H9 (cell line): ENCODE measurements around the gene NAA15. TPM values are rescaled to one million over a fixed set of nuclear protein-coding genes. Genes with fewer than 3 reads are reported as not detected.

ENCODE experiments used
- DNase-seq: peaks from one replicate; pipeline ENCODE4 v3.0.0-alpha.2; 2017
- H2AFZ ChIP-seq: one replicate; pipeline ENCODE4 v1.6.1; 2013; ENCODE audit warnings: mild to moderate bottlenecking, low read length, control low read depth, moderate library complexity
- H2AK5ac ChIP-seq: 2 replicates; pipeline ENCODE4 v1.6.1; 2013; ENCODE audit warnings: low read length, control low read depth, mixed read lengths; ENCODE audit not compliant: insufficient read length
- H2BK120ac ChIP-seq: one replicate; pipeline ENCODE4 v1.6.1; 2013; ENCODE audit warnings: low read depth, mild to moderate bottlenecking, low read length, control low read depth, inconsistent platforms; ENCODE audit not compliant: poor library complexity, severe bottlenecking
- H2BK12ac ChIP-seq: 2 replicates; pipeline ENCODE4 v1.6.1; 2013; ENCODE audit warnings: low read length, control low read depth, mixed read lengths, low read depth; ENCODE audit not compliant: insufficient read length
- H2BK15ac ChIP-seq: 2 replicates; pipeline ENCODE4 v1.6.1; 2013; ENCODE audit warnings: low read depth, low read length, control low read depth
- H2BK20ac ChIP-seq: one replicate; pipeline ENCODE4 v1.6.1; 2013; ENCODE audit warnings: low read depth, mild to moderate bottlenecking, low read length, control low read depth, inconsistent platforms; ENCODE audit not compliant: poor library complexity, severe bottlenecking
- H2BK5ac ChIP-seq: 2 replicates; pipeline ENCODE4 v1.6.1; 2013; ENCODE audit warnings: low read length, control low read depth, mixed read lengths; ENCODE audit not compliant: insufficient read length
- H3K14ac ChIP-seq: 2 replicates; pipeline ENCODE4 v1.6.1; 2013; ENCODE audit warnings: low read length, control low read depth; ENCODE audit not compliant: insufficient read depth
- H3K18ac ChIP-seq: 2 replicates; pipeline ENCODE4 v1.6.1; 2013; ENCODE audit warnings: low read depth, mild to moderate bottlenecking, mixed read lengths, low read length, control low read depth; ENCODE audit not compliant: insufficient read length
- H3K23ac ChIP-seq: 2 replicates; pipeline ENCODE4 v1.6.1; 2013; ENCODE audit warnings: low read length, control low read depth, mixed read lengths, low read depth; ENCODE audit not compliant: insufficient read length
- H3K23me2 ChIP-seq: 2 replicates; pipeline ENCODE4 v1.6.1; 2013; ENCODE audit warnings: low read depth, mild to moderate bottlenecking, mixed read lengths, low read length, control low read depth; ENCODE audit not compliant: insufficient read length, poor library complexity, severe bottlenecking
- H3K27ac ChIP-seq: 2 replicates; pipeline ENCODE4 v1.5.1; 2013; ENCODE audit warnings: low read length, control low read depth, mixed read lengths, low read depth; ENCODE audit not compliant: insufficient read length
- H3K27me3 ChIP-seq: 2 replicates; pipeline ENCODE4 v1.6.1; 2013; ENCODE audit warnings: low read length, control low read depth, inconsistent platforms; ENCODE audit not compliant: insufficient read depth
- H3K4ac ChIP-seq: 2 replicates; pipeline ENCODE4 v1.6.1; 2013; ENCODE audit warnings: low read depth, mild to moderate bottlenecking, control low read depth, inconsistent platforms, low read length, moderate library complexity
- H3K4me1 ChIP-seq: 2 replicates; pipeline ENCODE4 v1.6.1; 2013; ENCODE audit warnings: low read length, control low read depth, inconsistent platforms; ENCODE audit not compliant: insufficient read depth
- H3K4me2 ChIP-seq: 2 replicates; pipeline ENCODE4 v1.6.1; 2013; ENCODE audit warnings: low read length, control low read depth, mixed read lengths; ENCODE audit not compliant: insufficient read length, insufficient read depth
- H3K56ac ChIP-seq: 2 replicates; pipeline ENCODE4 v1.6.1; 2013; ENCODE audit warnings: low read depth, mild to moderate bottlenecking, mixed read lengths, low read length, control low read depth; ENCODE audit not compliant: insufficient read length
- H3K79me1 ChIP-seq: 2 replicates; pipeline ENCODE4 v1.6.1; 2013; ENCODE audit warnings: low read depth, mild to moderate bottlenecking, moderate library complexity, low read length, control low read depth, inconsistent platforms; ENCODE audit not compliant: insufficient read depth, poor library complexity, severe bottlenecking
- H3K79me2 ChIP-seq: 2 replicates; pipeline ENCODE4 v1.6.1; 2013; ENCODE audit warnings: low read length, control low read depth, inconsistent platforms; ENCODE audit not compliant: insufficient read depth
- H3K9ac ChIP-seq: 2 replicates; pipeline ENCODE4 v1.6.1; 2013; ENCODE audit warnings: low read length, control low read depth, mixed read lengths; ENCODE audit not compliant: insufficient read length; ENCODE audit errors: extremely low read depth
- H3K9me3 ChIP-seq: one replicate; pipeline ENCODE4 v1.6.1; 2013; ENCODE audit warnings: low read depth, low read length, inconsistent platforms; ENCODE audit not compliant: control insufficient read depth
- H3T11ph ChIP-seq: one replicate; pipeline ENCODE4 v1.6.1; 2013; ENCODE audit warnings: mild to moderate bottlenecking, low read length, control low read depth, inconsistent platforms
- H4K20me1 ChIP-seq: one replicate; pipeline ENCODE4 v1.6.1; 2013; ENCODE audit not compliant: control insufficient read depth, insufficient read length, insufficient read depth
- H4K5ac ChIP-seq: 2 replicates; pipeline ENCODE4 v1.6.1; 2013; ENCODE audit warnings: low read depth, mild to moderate bottlenecking, mixed read lengths, low read length, control low read depth; ENCODE audit not compliant: insufficient read length
- H4K8ac ChIP-seq: replicated peaks from 2 replicates; pipeline ENCODE4 v1.6.1; 2013; ENCODE audit warnings: low read length, control low read depth, mixed read lengths, low read depth; ENCODE audit not compliant: insufficient read length
- H4K91ac ChIP-seq: 2 replicates; pipeline ENCODE4 v1.6.1; 2013; ENCODE audit warnings: low read depth, mild to moderate bottlenecking, moderate library complexity, mixed read lengths, low read length, control low read depth; ENCODE audit not compliant: insufficient read length
- H3K27ac Mint-ChIP-seq, 3 experiments: 2 replicates in 2 of 3; 3 replicates in 1 of 3; pipeline ENCODE4 v1.8.0; 2020 to 2021; ENCODE audit warnings: mixed read lengths in 3 of 3, mild to moderate bottlenecking in 1 of 3, moderate library complexity in 1 of 3
- H3K27me3 Mint-ChIP-seq: 2 replicates; pipeline ENCODE4 v1.8.0; 2021; ENCODE audit warnings: low read depth, mild to moderate bottlenecking, moderate library complexity, mixed read lengths
- H3K36me3 Mint-ChIP-seq, 3 experiments: 2 replicates in 2 of 3; 3 replicates in 1 of 3; pipeline ENCODE4 v1.8.0; 2020 to 2021; ENCODE audit warnings: low read depth in 3 of 3, mixed read lengths in 3 of 3; ENCODE audit not compliant: insufficient read depth in 1 of 3
- H3K4me1 Mint-ChIP-seq, 2 experiments: 2 replicates each; pipeline ENCODE4 v1.8.0; 2020; ENCODE audit warnings: mixed read lengths in 2 of 2
- H3K4me3 Mint-ChIP-seq, 2 experiments: 2 replicates in 1 of 2; 3 replicates in 1 of 2; pipeline ENCODE4 v1.8.0; 2020 to 2021; ENCODE audit warnings: mild to moderate bottlenecking in 2 of 2, mixed read lengths in 2 of 2, moderate library complexity in 1 of 2
- H3K9me3 Mint-ChIP-seq, 2 experiments: 2 replicates in 1 of 2; 3 replicates in 1 of 2; pipeline ENCODE4 v1.8.0; 2020; ENCODE audit warnings: mild to moderate bottlenecking in 2 of 2, mixed read lengths in 2 of 2, moderate library complexity in 1 of 2
- CTCF ChIP-seq: fragments of 200-600 bp; sonication (generic); conservative IDR thresholded peaks from 3 replicates; pipeline ENCODE4 v1.8.0; 2021; ENCODE audit warnings: antibody characterized with exemption, mild to moderate bottlenecking
- WGBS: extraction: QIAGEN DNeasy Blood & Tissue Kit; methylation state at CpG from one replicate; pipeline ENCODE4 v1.1.7; 2013; ENCODE audit warnings: missing lambda C conversion rate, low lambda C conversion rate, mixed read lengths; ENCODE audit not compliant: insufficient read length; ENCODE audit errors: extremely low coverage; 5-methylcytosine and 5-hydroxymethylcytosine counted together
- total RNA-seq: library from RNA; stranded (reverse); gene quantifications from 2 replicates; pipeline ENCODE4 v1.2.1, GENCODE V29; 2021

NAA15 gene
- total RNA-seq, 1 experiment from 2014 or later, result 115 TPM

GRCh38 chr4:139401368-139401767 lies 100.1 kb downstream of the NAA15 start:
- H3K4me3 Mint-ChIP-seq, result no peak overlapping the region

More at GRCh38 chr4:139401368-139401767, 100.1 kb downstream of the NAA15 start:
- Histone ChIP-seq H3K9me3 (no peaks in the 10 kb centered on the region), H3K23ac (no peak overlapping the region), H2AFZ (no peak overlapping the region), H3K18ac (no peak overlapping the region), H3K4me1 (no peaks in the 10 kb centered on the region), H3K4ac (no peak overlapping the region), H3K79me2 (no peaks in the 10 kb centered on the region), H3K23me2 (no peaks in the 10 kb centered on the region), H4K5ac (no peak overlapping the region), H3K4me2 (no peak overlapping the region), H3K56ac (no peak overlapping the region), H2BK15ac (no peak overlapping the region), H2BK20ac (no peak overlapping the region), H2AK5ac (no peak overlapping the region), H3K27ac (no peak overlapping the region), H2BK120ac (no peak overlapping the region), H2BK5ac (no peak overlapping the region), H4K20me1 (no peaks in the 10 kb centered on the region), H4K91ac (no peak overlapping the region), H3T11ph (no peak overlapping the region), H2BK12ac (no peak overlapping the region), H3K79me1 (no peaks in the 10 kb centered on the region), H4K8ac (no peak overlapping the region), H3K14ac (no peak overlapping the region), H3K27me3 (no peaks in the 10 kb centered on the region), H3K9ac (no peak overlapping the region)
- no peak for TF ChIP-seq CTCF
- Mint-ChIP-seq H3K4me1 (peaks cover 2 to 9% of the 10 kb centered on the region in 2 experiments; a peak in 2 of 4 replicates), H3K27me3 (no peaks in the 10 kb centered on the region), H3K27ac (no peak overlapping the region), H3K9me3 (no peaks in the 10 kb centered on the region), H3K36me3 (peaks cover 0 to 9% (median 2%) of the 10 kb centered on the region in 3 experiments; a peak in 2 of 7 replicates)
- no peak for DNase-seq
- WGBS, result 100% methylated on average over 1 of the region's 3 CpGs
